HG03139 (cell line): ENCODE results near the gene PPCDC.
A peak's percentile ranks its signal among the peaks of the same experiment; 100 is the strongest.

Experiments used
- ATAC-seq: cut with Tn5 transposase; IDR thresholded peaks from one replicate; pipeline ENCODE4 v1.9.1; 2021; ENCODE audit not compliant: unreplicated experiment

PPCDC gene

DNA sequence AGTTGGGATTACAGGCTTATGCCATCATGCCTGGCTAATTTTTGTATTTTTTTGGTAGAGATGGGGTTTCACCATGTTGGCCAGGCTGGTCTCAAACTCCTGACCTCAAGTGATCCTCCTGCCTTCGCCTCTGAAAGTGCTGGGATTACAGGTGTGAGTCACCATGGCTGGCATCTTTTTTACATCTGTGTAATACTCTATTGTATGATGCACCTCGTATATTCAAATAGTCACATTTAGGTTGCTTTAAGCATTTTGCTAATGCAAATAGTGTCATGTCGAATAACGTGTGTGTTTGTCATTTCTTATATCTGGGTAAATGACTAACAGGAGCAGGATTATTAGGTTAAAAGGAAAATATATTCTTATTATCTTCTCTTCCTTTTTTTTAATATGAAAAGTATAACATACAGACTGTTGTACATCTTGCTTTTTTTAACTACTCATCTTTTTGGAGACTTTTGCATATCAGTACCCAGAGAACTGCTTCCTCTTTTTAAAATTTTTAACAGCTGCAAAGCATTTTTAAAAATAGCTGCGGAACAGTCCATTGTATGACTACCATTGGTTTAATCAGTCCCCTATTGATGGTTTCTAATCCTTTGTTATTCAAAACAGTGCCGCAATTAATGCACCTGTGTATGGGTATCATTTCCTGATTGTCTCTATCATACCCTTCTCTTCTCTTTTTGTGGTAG is 14.6 kb upstream of the PPCDC start:
- peak; percentile 73 for ATAC-seq

- ATAC-seq = no peak
These were observed 7.0 kb upstream of the PPCDC start for GRCh38 chr15:75016431-75016830.

GRCh38 chr15:75019916-75020315 is 3.5 kb upstream of the PPCDC start:
- ATAC-seq = no peak

DNA sequence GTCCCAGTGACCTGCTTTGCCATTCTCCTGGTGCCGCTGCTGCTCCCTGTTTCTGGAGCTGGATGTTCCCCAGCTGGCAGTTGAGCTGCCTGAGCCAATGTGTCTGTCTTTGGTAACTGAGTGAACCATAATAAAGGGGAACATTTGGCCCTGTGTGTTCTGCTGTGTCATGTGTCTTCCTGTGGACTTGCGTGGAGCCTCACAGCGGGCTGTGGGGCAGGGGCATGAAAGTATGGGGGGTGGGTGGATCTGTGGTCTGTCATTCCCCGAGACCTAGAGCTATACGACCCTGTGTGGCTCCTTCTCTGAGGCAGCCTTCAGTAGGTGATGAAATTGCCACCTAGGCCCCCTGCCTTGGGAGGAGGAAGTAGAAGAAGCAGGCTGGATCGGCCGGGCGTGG is 2.0 kb upstream of the PPCDC start:
- ATAC-seq = no peak

GRCh38 chr15:75022783-75023180 is 608 bp upstream of the PPCDC start:
- no peak for ATAC-seq

GRCh38 chr15:75023872-75024636 is 664 bp downstream of the PPCDC start:
- ATAC-seq = no peak

DNA sequence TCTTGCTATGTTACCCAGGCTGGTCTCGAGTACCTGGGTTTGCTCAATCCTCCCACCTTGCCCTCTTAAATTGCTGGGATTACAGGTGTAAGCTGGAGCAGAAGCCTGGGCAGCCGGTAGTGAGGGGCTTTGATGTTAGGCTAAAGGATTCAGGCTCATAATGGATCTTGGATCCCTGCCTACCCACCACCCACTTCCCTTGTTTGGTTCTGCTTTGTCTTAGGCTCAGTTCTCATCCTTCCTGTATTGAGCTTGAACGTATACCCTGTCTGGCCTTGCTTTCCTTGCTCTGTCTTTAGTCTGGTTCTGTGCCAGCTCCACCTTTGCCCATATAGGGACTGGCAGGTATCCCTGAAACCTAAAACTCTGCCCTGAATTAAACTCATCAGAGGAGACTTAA is 1.7 kb downstream of the PPCDC start:
- no peak for ATAC-seq

DNA sequence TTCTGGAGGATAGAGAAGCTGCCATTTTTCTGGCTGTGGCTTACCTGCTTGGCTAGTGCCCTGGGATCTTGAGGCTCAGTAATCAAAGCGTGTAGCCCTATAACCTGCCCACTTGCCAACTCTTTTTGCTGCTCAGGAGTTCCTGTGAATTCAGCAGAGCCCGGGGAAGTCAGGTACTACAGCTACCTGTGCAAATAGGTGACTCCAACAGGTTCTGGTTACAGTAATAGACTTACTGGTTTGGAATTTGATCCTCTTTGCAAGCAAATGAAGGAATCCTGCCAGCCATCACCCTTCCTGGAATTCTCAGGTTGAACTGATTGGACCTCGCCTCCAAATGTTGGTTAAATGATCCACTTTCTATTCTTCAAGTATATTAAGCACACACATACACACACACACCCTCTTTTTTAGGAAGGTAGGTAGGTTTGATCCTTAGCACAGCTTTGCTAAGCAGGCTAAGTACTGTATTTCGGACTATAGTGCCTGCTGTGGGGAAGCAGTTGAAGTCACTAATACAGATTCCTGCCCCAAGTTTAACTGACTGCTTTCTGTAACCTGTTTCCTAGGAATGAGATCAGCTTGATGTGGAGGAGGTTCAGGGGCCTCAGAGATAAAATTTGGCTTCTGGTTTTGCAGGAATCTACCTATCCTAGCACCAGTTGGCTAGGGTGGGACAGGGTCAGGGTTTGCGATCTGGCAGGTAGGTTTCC is 2.3 kb downstream of the PPCDC start:
- no peak for ATAC-seq

GRCh38 chr15:75027551-75027950 is 4.2 kb downstream of the PPCDC start:
- ATAC-seq = no peak

DNA sequence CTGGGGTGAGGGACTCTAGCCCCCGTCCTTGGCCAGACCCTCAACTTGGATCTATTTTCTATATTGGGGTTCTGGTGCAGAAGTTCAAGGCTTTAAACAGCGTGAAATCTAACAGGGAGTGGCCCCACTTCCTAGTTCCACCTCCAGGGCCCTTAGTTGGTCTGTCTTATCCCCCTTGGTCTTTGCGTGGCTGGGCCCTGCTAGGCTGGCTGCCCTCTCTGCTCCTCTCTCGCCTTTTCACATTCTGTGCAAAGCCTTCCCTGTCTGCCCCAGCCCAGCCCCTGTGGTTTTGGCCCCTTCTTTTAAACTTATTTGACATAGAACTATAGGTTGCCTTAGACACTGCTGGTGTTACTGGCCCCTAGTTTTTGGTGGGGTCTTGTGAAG is 5.6 kb downstream of the PPCDC start:
- no peak for ATAC-seq

DNA sequence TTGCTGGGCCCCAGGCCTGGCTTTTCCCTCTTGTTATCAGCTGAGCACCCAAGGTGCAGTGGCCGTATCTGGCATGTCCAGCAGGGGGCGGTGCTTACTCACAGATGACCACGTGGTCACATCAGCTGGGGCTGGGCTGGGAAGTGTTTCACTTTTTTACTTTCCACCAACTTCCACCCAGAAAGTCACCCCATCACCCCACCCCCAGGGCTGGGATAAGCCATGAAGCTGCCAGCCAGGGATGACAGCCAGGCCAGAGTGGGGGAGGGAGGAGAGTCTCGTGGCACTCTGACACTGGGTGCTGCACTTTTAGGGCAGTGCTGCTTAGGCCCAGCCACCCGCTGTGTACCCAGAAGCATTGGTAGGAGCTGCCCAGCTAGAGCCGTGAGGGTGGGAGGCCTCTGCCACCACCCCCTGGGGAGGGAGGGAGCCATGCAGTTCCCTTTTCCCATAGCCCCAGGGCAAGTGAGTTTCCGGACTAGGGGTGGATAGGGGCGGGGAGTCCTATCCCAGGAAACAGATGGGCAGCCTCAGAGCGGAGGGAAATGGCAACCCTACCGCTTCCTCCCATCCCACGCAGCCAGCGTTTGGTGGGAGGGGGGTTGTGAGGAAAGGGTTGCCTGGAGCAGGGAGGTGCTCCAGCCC is 6.1 kb downstream of the PPCDC start:
- no peak for ATAC-seq

DNA sequence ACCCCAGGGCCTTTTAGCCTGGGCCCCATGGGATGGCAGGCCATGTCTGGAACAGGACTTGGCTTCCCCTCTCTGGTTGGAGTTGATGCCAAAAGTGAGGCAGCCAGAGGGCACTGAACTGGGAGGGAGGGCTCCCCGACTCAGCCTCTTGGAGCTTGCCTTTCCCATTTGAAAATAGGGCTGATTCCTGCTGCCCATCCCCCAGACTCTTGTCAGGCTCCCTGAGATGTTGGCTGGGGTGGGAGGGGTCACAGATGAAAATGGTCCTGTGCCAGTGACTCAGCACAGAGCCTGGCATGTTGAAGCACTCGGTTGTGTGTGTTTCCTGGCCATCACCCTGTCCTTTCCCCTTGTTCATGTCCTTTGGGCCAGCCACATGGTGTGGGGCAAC is 6.6 kb downstream of the PPCDC start:
- ATAC-seq = no peak

GRCh38 chr15:75030424-75030823 is 7.0 kb downstream of the PPCDC start:
- no peak for ATAC-seq

GRCh38 chr15:75031848-75032247 is 8.5 kb downstream of the PPCDC start:
- ATAC-seq = no peak

DNA sequence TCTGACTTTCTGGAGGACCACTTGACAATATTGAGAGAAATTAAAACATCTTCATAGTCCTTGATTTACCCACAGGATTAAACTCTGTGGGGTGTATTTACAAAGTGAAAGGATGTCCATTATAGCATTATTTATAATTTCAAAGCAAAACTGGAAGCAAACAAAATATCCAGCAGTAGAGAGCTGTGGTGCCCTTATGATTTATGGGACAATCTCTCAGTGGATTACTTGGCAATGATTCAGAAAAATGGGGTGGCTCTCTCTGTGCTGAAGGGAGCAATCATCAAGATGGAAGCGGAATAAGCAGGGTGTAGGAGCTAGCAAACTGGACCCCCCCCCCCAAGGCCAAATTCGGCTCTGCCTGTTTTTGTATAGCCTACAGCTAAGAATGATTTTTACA is 9.0 kb downstream of the PPCDC start:
- no peak for ATAC-seq

DNA sequence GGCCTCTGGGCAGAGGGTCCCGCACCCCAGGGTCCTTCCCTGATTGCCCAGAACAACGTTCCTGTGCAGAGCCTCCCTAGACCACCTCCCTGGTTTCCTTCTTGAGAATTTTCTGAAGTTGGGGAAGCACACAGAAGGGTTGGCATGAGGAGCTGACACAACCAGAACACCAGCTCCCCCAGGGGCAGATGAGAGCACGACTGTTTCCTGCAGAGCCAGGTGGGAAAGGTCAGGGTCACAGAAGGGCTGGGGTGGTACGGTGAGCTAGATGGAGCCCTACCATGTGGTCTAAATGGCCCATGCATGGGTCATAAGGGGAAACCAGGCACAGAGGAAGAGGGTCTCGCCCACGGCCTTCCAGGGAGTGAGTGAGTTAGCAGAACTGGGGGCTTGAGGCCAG is 10.4 kb downstream of the PPCDC start:
- no peak for ATAC-seq

DNA sequence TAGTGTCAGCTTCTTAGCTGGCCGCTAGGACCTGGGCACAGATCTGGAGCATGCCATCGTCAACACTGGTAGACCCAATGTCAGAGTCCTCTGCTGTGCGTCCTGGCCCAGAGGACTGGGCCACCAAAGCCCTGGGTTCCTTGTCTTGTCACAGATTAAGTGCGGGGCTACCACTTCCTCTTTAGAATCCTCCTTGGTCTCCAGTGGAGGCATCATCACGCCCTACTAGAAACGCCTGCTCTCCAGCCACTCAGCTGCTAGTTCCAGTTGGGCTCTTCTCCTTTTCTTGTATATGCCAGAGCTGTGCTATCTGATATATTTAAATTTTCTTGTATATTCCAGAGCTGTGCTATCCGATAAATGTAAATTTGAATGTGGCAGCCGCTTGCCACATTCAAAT is 11.2 kb downstream of the PPCDC start:
- ATAC-seq = no peak

GRCh38 chr15:75036212-75036616 is 12.8 kb downstream of the PPCDC start:
- ATAC-seq = no peak

GRCh38 chr15:75037685-75038084 is 14.3 kb downstream of the PPCDC start:
- ATAC-seq = no peak

- no peak for ATAC-seq
These were observed 14.8 kb downstream of the PPCDC start for GRCh38 chr15:75038231-75038630.

GRCh38 chr15:75042730-75043508 is 19.5 kb downstream of the PPCDC start:
- ATAC-seq = peak; percentile 58
